B cell (primary cell): ENCODE results near the gene RPA1. TPM values are rescaled to one million over a fixed set of nuclear protein-coding genes. Genes with fewer than 3 reads are reported as not detected.
A peak's percentile ranks its signal among the peaks of the same experiment; 100 is the strongest.

Experiments
- ATAC-seq: fragments of 200-7000 bp; cut with Tn5 transposase; one replicate; pipeline ENCODE4 v1.10.0; 2021; ENCODE audit warnings: low read depth, mild to moderate bottlenecking, moderate number of reproducible peaks, moderate library complexity
- CTCF ChIA-PET: fragments of 350-600 bp; sonication (Branson Sonifier 250); formaldehyde crosslinking; loops from one replicate; lab custom pipeline; 2021; ENCODE audit warnings: antibody characterized with exemption, inconsistent platforms; lab: Charles Lee
- POLR2A ChIA-PET: fragments of 350-600 bp; sonication (Branson Sonifier 250); formaldehyde crosslinking; loops from one replicate; lab custom pipeline; 2021; ENCODE audit warnings: antibody characterized with exemption; lab: Charles Lee
- DNase-seq: peaks from one replicate; pipeline ENCODE4 v3.0.0; 2013
- H2AFZ ChIP-seq: 2 replicates; pipeline ENCODE4 v1.6.1; 2012; ENCODE audit warnings: mild to moderate bottlenecking, low read depth, low read length; ENCODE audit not compliant: insufficient read depth, poor library complexity, severe bottlenecking
- H3K27ac ChIP-seq, 2 donors: 1 replicate in 1 of 2; 2 replicates in 1 of 2; pipeline ENCODE4 v1.5.1; 2012 to 2013; ENCODE audit warnings: low read length in 2 of 2, mild to moderate bottlenecking in 2 of 2, moderate library complexity in 1 of 2
- H3K27me3 ChIP-seq, 4 experiments: fragments of 200-600 bp in 1 of 4; sonication (generic) in 1 of 4; replicated peaks in 1 of 4; 1 replicate in 2 of 4; 2 replicates in 2 of 4; pipeline versions ENCODE4 v1.6.1 to v1.7.0; 2013 to 2016; ENCODE audit warnings: low read length in 3 of 4, mild to moderate bottlenecking in 2 of 4, mixed read lengths in 1 of 4, moderate library complexity in 1 of 4; ENCODE audit not compliant: insufficient read depth in 4 of 4, control insufficient read depth in 3 of 4; ENCODE audit errors: control extremely low read depth in 1 of 4
- H3K36me3 ChIP-seq, 2 experiments: replicated peaks in 1 of 2; 1 replicate in 1 of 2; 2 replicates in 1 of 2; pipeline versions ENCODE4 v1.6.1 to v1.7.1; 2013; ENCODE audit warnings: low read length in 1 of 2; ENCODE audit not compliant: insufficient read depth in 2 of 2, control insufficient read depth in 1 of 2; ENCODE audit errors: control extremely low read depth in 1 of 2, extremely low read depth in 1 of 2
- H3K4me1 ChIP-seq, 2 donors: fragments of 200-600 bp in 1 of 2; sonication (generic) in 1 of 2; 1 replicate in 1 of 2; 2 replicates in 1 of 2; pipeline versions ENCODE4 v1.5.1 to v1.6.1; 2013 to 2017; ENCODE audit warnings: low read length in 2 of 2; ENCODE audit not compliant: control insufficient read depth in 2 of 2, insufficient read depth in 2 of 2
- H3K4me2 ChIP-seq: replicated peaks from 2 replicates; pipeline ENCODE3; 2012; ENCODE audit warnings: mild to moderate bottlenecking, low read depth, low read length; ENCODE audit not compliant: poor library complexity, severe bottlenecking
- H3K4me3 ChIP-seq, 5 experiments: fragments of 200-600 bp in 1 of 5; sonication (generic) in 1 of 5; 1 replicate in 3 of 5; 2 replicates in 2 of 5; pipeline versions ENCODE4 v1.5.1 to v1.7.0; 2011 to 2016; ENCODE audit warnings: low read length in 4 of 5, mild to moderate bottlenecking in 4 of 5, low read depth in 2 of 5, control low read depth in 1 of 5, moderate library complexity in 1 of 5; ENCODE audit not compliant: insufficient read depth in 1 of 5; ENCODE audit errors: control extremely low read depth in 1 of 5, extremely low read depth in 1 of 5
- H3K79me2 ChIP-seq: fragments of 200-600 bp; sonication (generic); one replicate; pipeline ENCODE4 v1.6.0; 2016; ENCODE audit warnings: low read length; ENCODE audit not compliant: control insufficient read depth, insufficient read depth
- H3K9ac ChIP-seq: fragments of 200-600 bp; sonication (generic); 2 replicates; pipeline ENCODE4 v1.6.1; 2017; ENCODE audit warnings: mild to moderate bottlenecking, low read length, moderate library complexity
- H3K9me3 ChIP-seq, 3 donors: one replicate each; pipeline versions ENCODE4 v1.6.1 to v1.7.1; 2013; ENCODE audit warnings: low read length in 2 of 3; ENCODE audit not compliant: control insufficient read depth in 2 of 3, insufficient read depth in 1 of 3; ENCODE audit errors: control extremely low read depth in 1 of 3
- H4K20me1 ChIP-seq: 2 replicates; pipeline ENCODE4 v1.6.0; 2012; ENCODE audit warnings: mild to moderate bottlenecking, low read length; ENCODE audit not compliant: insufficient read depth, control insufficient read depth, poor library complexity, severe bottlenecking
- H3K27ac Mint-ChIP-seq: one replicate; pipeline ENCODE4 v1.8.0; 2021; ENCODE audit warnings: mixed read lengths
- H3K27me3 Mint-ChIP-seq: one replicate; pipeline ENCODE4 v1.8.0; 2021; ENCODE audit warnings: mixed read lengths
- H3K4me1 Mint-ChIP-seq: one replicate; pipeline ENCODE4 v1.8.0; 2021; ENCODE audit warnings: mixed read lengths
- H3K4me3 Mint-ChIP-seq: one replicate; pipeline ENCODE4 v1.8.0; 2021; ENCODE audit warnings: mixed read lengths
- H3K9me3 Mint-ChIP-seq: one replicate; pipeline ENCODE4 v1.8.0; 2022; ENCODE audit warnings: mixed read lengths; ENCODE audit not compliant: insufficient read depth
- EZH2 ChIP-seq: IDR thresholded peaks from 2 replicates; pipeline ENCODE4 v1.6.1; 2012; ENCODE audit warnings: borderline replicate concordance, low read depth, mild to moderate bottlenecking, moderate library complexity, low read length; ENCODE audit not compliant: insufficient read depth, poor library complexity, severe bottlenecking
- WGBS: methylation state at CpG from one replicate; pipeline ENCODE4 v1.1.5; 2013; ENCODE audit warnings: missing lambda C conversion rate; ENCODE audit not compliant: insufficient coverage; 5-methylcytosine and 5-hydroxymethylcytosine counted together
- intact Hi-C: fragments of 100-400 bp; cut with micrococcal nuclease; formaldehyde crosslinking; loops from one replicate; pipeline ENCODE4 v1.10.0; 2022
- polyA plus RNA-seq: library from polyadenylated mRNA; depleted of rRNA; stranded (reverse); fragments of >200 nt; gene quantifications from 2 replicates; pipeline ENCODE4 v1.2.3, GENCODE V29; 2012
- total RNA-seq, 2 donors: library from RNA; stranded (reverse); fragments of 120-200 nt in 1 of 2; gene quantifications; 1 replicate in 1 of 2; 2 replicates in 1 of 2; pipeline versions ENCODE4 v1.2.3 to v1.2.4, GENCODE V29; 2013 to 2022
- TF ChIP-seq, protein P1 (sequence below): fragments of 200-600 bp; IDR thresholded peaks from one replicate; pipeline ENCODE4 v1.8.0; 2022; ENCODE audit warnings: antibody characterized with exemption, mild to moderate bottlenecking

Gene RPA1
- total and polyA plus RNA-seq, 2 donors (not counting 1 experiment from before 2014, with no cell fraction given): 27.0 to 94.5 TPM

DNA sequence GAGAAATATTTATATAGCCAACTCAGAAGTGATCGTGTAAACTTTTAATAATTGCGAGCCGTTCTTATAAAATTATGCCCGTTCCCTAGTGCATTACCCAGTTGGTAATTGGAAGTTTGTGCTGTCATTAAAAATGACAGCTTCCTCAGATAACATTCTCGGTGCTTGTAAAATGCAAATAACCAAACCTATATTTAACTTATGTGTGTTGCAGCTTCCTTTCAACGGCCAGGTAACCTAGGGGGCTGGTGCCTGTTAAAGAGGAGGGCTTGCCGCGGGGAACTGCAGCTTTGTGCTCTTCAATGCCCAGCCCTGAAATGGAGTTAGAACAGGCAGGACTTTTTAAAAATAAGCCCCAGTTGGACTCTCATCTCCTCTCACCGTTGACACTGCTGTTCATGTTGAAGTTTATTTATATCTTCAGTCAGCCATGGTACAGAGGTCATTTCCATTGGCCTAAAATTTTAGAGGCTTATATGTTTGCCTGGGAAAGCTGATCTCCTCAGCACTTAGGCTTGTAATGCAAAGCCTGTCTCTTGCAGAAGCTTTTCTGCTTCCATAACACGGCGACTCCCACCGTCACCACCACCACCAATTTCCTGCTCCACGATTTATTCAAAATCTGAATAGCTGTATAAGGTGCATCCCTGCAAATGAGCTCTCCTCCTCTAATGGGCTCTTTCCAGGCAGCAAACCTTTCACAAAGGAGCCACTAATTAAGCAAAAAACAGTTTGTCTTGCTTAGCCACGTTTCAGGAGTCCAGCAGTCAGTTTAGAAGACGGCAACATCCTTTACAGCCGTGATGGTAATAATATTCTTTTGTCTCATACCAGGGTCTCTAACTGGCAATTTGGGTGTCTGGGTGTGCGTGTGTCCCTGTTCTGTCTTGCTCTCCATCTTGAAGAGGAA lies 74.7 kb downstream of the RPA1 start:
- DNase-seq: no peak
- 61% methylated on average over 9 of the region's 17 CpGs for WGBS
- Histone ChIP-seq H3K9me3 (peaks cover 0 to 5% (median 0%) of the 10 kb centered on the region in 3 donors), H2AFZ (no peak overlapping the region), H3K36me3 (no peaks in the 10 kb centered on the region), H3K27ac (no peak overlapping the region), H3K4me1 (peaks cover 24 to 30% of the 10 kb centered on the region in 2 donors), H3K9ac (peak overlapping the region; percentile 14), H3K4me3 (peak overlapping the region in 1 of 5 experiments; percentile 23), H4K20me1 (no peaks in the 10 kb centered on the region), H3K4me2 (peak overlapping the region; percentile 26), H3K27me3 (peaks cover 0 to 39% (median 25%) of the 10 kb centered on the region in 4 experiments), H3K79me2 (no peaks in the 10 kb centered on the region)
- Mint-ChIP-seq H3K9me3 (no peaks in the 10 kb centered on the region), H3K27ac (no peak overlapping the region), H3K27me3 (peaks cover 33% of the 10 kb centered on the region), H3K4me1 (peaks cover 32% of the 10 kb centered on the region), H3K4me3 (peak overlapping the region; percentile 46)
- ATAC-seq: no peak
- ChIA-PET POLR2A (no interaction called here), CTCF (interaction anchor here (0.5 to 1.3 kb wide), 3 partner anchors 9 to 341 kb away, joined by 3 to 4 read pairs (median 3); no protein-coding TSS in a partner anchor)
- intact Hi-C loops: loop anchor here (5.0 to 10.0 kb wide), 2 partner anchors 128 to 150 kb away; partner anchors contain the start of genes DPH1 and HIC1
- no peak for TF ChIP-seq EZH2
- TF ChIP-seq, protein P1, sequence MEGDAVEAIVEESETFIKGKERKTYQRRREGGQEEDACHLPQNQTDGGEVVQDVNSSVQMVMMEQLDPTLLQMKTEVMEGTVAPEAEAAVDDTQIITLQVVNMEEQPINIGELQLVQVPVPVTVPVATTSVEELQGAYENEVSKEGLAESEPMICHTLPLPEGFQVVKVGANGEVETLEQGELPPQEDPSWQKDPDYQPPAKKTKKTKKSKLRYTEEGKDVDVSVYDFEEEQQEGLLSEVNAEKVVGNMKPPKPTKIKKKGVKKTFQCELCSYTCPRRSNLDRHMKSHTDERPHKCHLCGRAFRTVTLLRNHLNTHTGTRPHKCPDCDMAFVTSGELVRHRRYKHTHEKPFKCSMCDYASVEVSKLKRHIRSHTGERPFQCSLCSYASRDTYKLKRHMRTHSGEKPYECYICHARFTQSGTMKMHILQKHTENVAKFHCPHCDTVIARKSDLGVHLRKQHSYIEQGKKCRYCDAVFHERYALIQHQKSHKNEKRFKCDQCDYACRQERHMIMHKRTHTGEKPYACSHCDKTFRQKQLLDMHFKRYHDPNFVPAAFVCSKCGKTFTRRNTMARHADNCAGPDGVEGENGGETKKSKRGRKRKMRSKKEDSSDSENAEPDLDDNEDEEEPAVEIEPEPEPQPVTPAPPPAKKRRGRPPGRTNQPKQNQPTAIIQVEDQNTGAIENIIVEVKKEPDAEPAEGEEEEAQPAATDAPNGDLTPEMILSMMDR: no peak
